HG03108 (cell line): Measurements from ENCODE around the gene B9D1.

Experiments
- ATAC-seq: cut with Tn5 transposase; IDR thresholded peaks from one replicate; pipeline ENCODE4 v1.9.1; 2021; ENCODE audit warnings: moderate library complexity; ENCODE audit not compliant: unreplicated experiment

Gene B9D1

DNA sequence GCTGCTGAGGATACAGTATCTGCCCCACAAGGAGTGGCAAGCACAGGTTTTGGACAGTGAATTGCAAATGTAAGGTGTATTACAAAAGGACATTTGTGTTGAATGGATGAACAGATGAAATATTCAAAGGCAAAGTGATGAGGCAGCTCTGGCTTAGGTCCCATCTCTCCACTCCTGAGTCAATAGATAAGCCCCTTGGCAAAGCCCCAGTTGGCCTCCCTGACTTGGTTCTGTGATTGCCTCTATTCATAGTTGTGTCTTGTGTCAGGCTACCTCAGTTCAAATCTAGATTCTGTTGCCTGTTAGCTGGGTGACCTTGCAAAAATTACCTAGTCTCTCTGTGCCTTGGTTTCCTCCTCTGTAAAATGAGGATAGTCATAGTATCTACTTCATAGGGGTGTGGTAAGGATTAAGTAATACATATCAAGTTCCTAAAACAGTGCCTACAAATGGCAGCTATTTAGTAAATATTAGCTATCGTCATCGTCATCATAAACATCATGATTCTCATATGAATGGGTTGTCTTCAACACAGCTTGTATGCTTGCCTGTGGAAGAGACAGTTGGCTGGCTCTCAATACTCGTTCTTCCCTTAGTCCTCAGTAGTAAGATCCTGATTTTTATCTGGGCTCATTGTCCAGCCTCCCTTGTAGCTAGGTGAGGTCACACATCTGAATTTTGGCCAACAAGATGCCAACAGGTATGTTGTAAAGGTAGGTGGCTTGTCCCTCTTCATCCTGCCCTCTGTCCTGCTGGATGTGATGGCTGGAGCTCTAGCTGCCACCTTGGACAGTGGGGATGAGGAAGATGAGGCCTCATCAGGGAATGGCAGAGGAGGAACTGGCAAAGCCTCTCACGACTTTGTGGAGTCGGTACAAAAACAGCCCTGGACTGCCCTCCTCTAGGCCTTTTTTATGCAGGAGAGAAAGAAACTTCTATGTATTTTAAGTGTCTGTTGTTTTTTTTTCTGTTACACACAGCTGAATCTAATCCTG lies 26.6 kb upstream of the B9D1 start:
- no peak for ATAC-seq

GRCh38 chr17:19387921-19388521 lies 25.5 kb upstream of the B9D1 start:
- ATAC-seq, result no peak

GRCh38 chr17:19386974-19387920 lies 24.7 kb upstream of the B9D1 start, which contains the start of gene MFAP4:
Gene MFAP4 (minus strand): TSS chr17:19387190. CDS start chr17:19387155, 35 bp downstream.
- no peak for ATAC-seq

- no peak for ATAC-seq
Observed at GRCh38 chr17:19386051-19386929, 23.8 kb upstream of the B9D1 start.

GRCh38 chr17:19385521-19385983 lies 23.0 kb upstream of the B9D1 start:
- ATAC-seq, result no peak

DNA sequence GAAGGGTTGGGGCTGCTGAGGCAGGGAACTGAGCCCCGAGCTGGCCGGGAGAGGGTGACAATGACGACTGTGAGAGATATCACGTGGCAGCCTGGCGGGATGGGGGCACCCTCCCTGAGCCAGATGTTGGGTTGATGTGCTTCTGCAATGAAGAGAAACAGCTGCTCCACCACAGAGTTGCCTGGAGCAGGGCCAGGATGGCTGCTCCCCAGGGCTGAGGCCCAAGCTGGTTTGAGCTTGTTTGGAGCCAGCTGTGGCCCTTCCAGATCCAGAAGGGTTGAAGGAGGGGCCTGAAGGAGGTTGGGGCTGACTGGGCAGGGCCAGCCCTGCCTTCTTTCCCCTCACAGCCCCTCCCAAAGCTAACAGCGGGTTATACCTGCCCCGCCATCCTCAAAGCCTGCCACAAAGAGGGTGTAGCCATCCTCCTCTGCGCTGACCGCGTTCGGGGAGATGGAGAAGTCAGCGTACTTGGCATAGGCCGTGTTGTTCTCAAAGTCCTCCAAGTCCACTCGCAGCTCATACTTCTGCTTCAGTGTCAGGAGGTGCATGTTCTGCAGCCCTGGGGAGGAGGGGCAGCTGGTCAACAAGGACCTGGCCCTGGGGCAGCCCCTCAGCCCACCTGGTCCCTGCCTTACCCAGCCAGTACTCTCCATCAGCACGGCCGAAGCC lies 22.3 kb upstream of the B9D1 start:
- no peak for ATAC-seq

- no peak for ATAC-seq
Observed at GRCh38 chr17:19383681-19384470, 21.4 kb upstream of the B9D1 start.

- ATAC-seq, result no peak
Observed at GRCh38 chr17:19382531-19383444, 20.3 kb upstream of the B9D1 start.

GRCh38 chr17:19381741-19382444 lies 19.4 kb upstream of the B9D1 start:
- no peak for ATAC-seq

DNA sequence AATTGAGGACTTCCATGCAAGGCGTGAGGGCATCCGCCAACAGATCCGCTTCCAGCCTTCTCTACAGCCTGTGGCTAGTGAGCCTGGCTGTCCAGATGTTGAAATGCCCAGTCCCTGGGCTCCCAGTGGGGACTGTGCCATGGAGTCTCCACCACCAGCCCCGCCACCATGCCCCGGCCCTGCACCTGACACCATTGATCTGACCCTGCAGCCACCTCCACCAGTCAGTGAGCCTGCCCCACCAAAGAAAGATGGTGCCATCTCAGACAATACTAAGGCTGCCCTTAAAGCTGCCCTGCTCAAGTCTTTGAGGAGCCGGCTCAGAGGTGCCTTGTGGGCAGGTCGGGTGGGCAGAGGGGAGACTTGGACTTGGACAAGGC lies 18.8 kb upstream of the B9D1 start:
- no peak for ATAC-seq

GRCh38 chr17:19380481-19381301 lies 18.2 kb upstream of the B9D1 start:
- no peak for ATAC-seq

DNA sequence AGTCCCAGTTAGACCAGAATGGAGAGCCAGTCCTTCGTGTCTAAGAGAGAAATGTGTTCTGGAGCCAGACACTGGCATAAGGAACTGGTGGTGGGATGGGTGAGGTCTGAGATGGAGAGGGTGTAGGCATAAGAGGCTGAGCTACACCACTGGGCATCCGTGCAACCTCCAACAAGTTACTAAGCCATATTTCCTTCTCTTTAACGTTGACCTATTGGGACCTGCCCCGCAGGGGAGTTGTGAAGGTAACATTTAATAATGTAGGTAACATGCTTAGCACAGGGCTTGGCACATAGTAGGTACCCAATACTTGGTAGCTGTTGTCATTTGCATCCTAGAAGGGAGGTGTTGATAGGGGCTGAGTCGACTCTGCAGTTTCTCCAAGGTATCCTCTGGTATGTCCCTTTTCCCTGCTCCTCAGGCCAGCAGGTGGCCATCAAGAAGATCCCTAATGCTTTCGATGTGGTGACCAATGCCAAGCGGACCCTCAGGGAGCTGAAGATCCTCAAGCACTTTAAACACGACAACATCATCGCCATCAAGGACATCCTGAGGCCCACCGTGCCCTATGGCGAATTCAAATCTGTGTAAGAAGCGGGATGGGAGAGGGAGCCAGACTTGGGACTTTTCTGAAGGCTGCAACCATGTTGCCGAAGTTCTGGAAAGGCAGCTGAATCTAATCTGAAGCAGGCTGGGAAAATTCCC lies 17.0 kb upstream of the B9D1 start:
- ATAC-seq, result no peak

- ATAC-seq, result no peak
Observed at GRCh38 chr17:19378416-19379360, 16.2 kb upstream of the B9D1 start, which contains the start of gene MAPK7. Gene MAPK7 (plus strand): TSS chr17:19378498. CDS start chr17:19378901, 403 bp downstream.
